PC-3 (cell line): Measurements from ENCODE around the gene KRTAP29-1.

ENCODE experiments used
- CTCF ChIP-seq: fragments of 300-600 bp; sonication (generic); conservative IDR thresholded peaks from 2 replicates; pipeline ENCODE4 v1.5.1; 2017; ENCODE audit warnings: antibody characterized with exemption, low read depth, mild to moderate bottlenecking, low read length
- EZH2 ChIP-seq: fragments of 300-600 bp; sonication (generic); IDR thresholded peaks from one replicate; pipeline ENCODE4 v1.6.1; 2017; ENCODE audit warnings: antibody characterized with exemption, mild to moderate bottlenecking, low read length; ENCODE audit not compliant: unreplicated experiment
- EZH2phosphoT487 ChIP-seq: fragments of 300-600 bp; sonication (generic); IDR thresholded peaks from 2 replicates; pipeline ENCODE4 v1.6.1; 2018; ENCODE audit warnings: mild to moderate bottlenecking, antibody characterized with exemption, low read length, borderline replicate concordance

- TF ChIP-seq CTCF (no peak), EZH2 (no peak), EZH2phosphoT487 (no peak)
These were observed 5.0 kb upstream of the KRTAP29-1 start for GRCh38 chr17:41307647-41308046.
